Common myeloid progenitor, CD34-positive (primary cell): ENCODE data around the gene CYS1.
"Not testable (repeated sequence)": the region's sequence is repeated elsewhere in the genome, so short reads cannot be mapped to it uniquely, and the experiment has no call there.

ENCODE experiments used
- CTCF ChIA-PET: fragments of 350-600 bp; sonication (Branson Sonifier 250); formaldehyde crosslinking; loops from one replicate; lab custom pipeline; 2021; ENCODE audit warnings: antibody characterized with exemption; lab: Charles Lee
- POLR2A ChIA-PET: fragments of 350-600 bp; sonication (Branson Sonifier 250); formaldehyde crosslinking; loops from one replicate; lab custom pipeline; 2021; ENCODE audit warnings: antibody characterized with exemption; lab: Charles Lee
- DNase-seq, 3 donors: peaks; one replicate each; pipeline versions ENCODE4 v3.0.0 to v3.0.0-alpha.2; 2013
- H3K27ac ChIP-seq, 2 experiments: 1 replicate in 1 of 2; 2 replicates in 1 of 2; pipeline ENCODE4 v1.7.0; 2013; ENCODE audit warnings: inconsistent platforms in 2 of 2, low read length in 2 of 2, mild to moderate bottlenecking in 2 of 2, low read depth in 1 of 2, moderate library complexity in 1 of 2; ENCODE audit not compliant: severe bottlenecking in 2 of 2, insufficient read depth in 1 of 2, poor library complexity in 1 of 2
- H3K27me3 ChIP-seq, 5 experiments: replicated peaks in 2 of 5; 1 replicate in 3 of 5; 2 replicates in 2 of 5; pipeline versions ENCODE4 v1.6.1 to v1.7.0; 2013; ENCODE audit warnings: low read length in 4 of 5, mild to moderate bottlenecking in 2 of 5, moderate library complexity in 2 of 5, inconsistent platforms in 1 of 5; ENCODE audit not compliant: insufficient read depth in 5 of 5, control insufficient read depth in 4 of 5
- H3K36me3 ChIP-seq, 4 experiments: 1 replicate in 2 of 4; 2 replicates in 2 of 4; pipeline versions ENCODE4 v1.6.1 to v1.7.0; 2013; ENCODE audit warnings: low read length in 3 of 4, control low read depth in 1 of 4, mild to moderate bottlenecking in 1 of 4; ENCODE audit not compliant: control insufficient read depth in 4 of 4, insufficient read depth in 4 of 4
- H3K4me1 ChIP-seq, 4 experiments: 1 replicate in 3 of 4; 2 replicates in 1 of 4; pipeline versions ENCODE4 v1.6.1 to v1.7.1; 2013; ENCODE audit warnings: low read length in 3 of 4, mild to moderate bottlenecking in 3 of 4, control low read depth in 1 of 4, inconsistent platforms in 1 of 4, moderate library complexity in 1 of 4; ENCODE audit not compliant: control insufficient read depth in 4 of 4, insufficient read depth in 4 of 4; ENCODE audit errors: control extremely low read depth in 1 of 4
- H3K4me3 ChIP-seq, 7 experiments: 1 replicate in 4 of 7; 2 replicates in 3 of 7; pipeline versions ENCODE4 v1.5.1 to v1.7.0; 2013; ENCODE audit warnings: mild to moderate bottlenecking in 7 of 7, low read length in 6 of 7, moderate library complexity in 6 of 7, inconsistent platforms in 2 of 7, low read depth in 2 of 7, control low read depth in 1 of 7; ENCODE audit not compliant: insufficient read depth in 4 of 7, control insufficient read depth in 1 of 7; ENCODE audit errors: extremely low read depth in 1 of 7
- H3K9me3 ChIP-seq, 5 experiments: 1 replicate in 4 of 5; 2 replicates in 1 of 5; pipeline versions ENCODE4 v1.6.1 to v1.7.1; 2013; ENCODE audit warnings: low read length in 4 of 5, mild to moderate bottlenecking in 2 of 5, inconsistent platforms in 1 of 5, low read depth in 1 of 5, moderate library complexity in 1 of 5; ENCODE audit not compliant: control insufficient read depth in 4 of 5, insufficient read depth in 2 of 5; ENCODE audit errors: control extremely low read depth in 1 of 5
- WGBS: methylation state at CpG from one replicate; pipeline ENCODE4 v1.1.5; 2013; ENCODE audit not compliant: insufficient coverage; 5-methylcytosine and 5-hydroxymethylcytosine counted together

CYS1 gene

GRCh38 chr2:10016001-10016801, 64.0 kb downstream of the CYS1 start:
- no peak overlapping the region for H3K4me3 ChIP-seq

GRCh38 chr2:10015376-10015989, 64.7 kb downstream of the CYS1 start:
- DNase-seq, POLR2A ChIA-PET, CTCF ChIA-PET, H3K36me3 ChIP-seq, H3K27me3 ChIP-seq, H3K4me3 ChIP-seq, H3K27ac ChIP-seq, H3K4me1 ChIP-seq: not testable (repeated sequence)
- peaks cover 0 to 12% (median 8%) of the 10 kb centered on the region in 5 experiments for H3K9me3 ChIP-seq
- WGBS, result 96% methylated on average over 32 of the region's 44 CpGs

More at GRCh38 chr2:10016001-10016801, 64.0 kb downstream of the CYS1 start:
- no peak for DNase-seq
- Histone ChIP-seq H3K9me3 (peaks cover 0 to 12% (median 8%) of the 10 kb centered on the region in 5 experiments), H3K27me3 (peaks cover 0 to 5% (median 0%) of the 10 kb centered on the region in 5 experiments), H3K4me1 (peaks cover 0 to 4% (median 1%) of the 10 kb centered on the region in 4 experiments), H3K27ac (no peak overlapping the region), H3K36me3 (no peaks in the 10 kb centered on the region)
- WGBS, result over 99% methylated on average over 27 of the region's 35 CpGs
- ChIA-PET POLR2A (interaction anchor here (1.0 kb wide), 1 partner anchor 11 kb away, joined by 4 read pairs; no protein-coding TSS in a partner anchor), CTCF (interaction anchor here (0.9 to 1.3 kb wide), 3 partner anchors 8 to 19 kb away, joined by 3 to 4 read pairs (median 4); no protein-coding TSS in a partner anchor)

DNA sequence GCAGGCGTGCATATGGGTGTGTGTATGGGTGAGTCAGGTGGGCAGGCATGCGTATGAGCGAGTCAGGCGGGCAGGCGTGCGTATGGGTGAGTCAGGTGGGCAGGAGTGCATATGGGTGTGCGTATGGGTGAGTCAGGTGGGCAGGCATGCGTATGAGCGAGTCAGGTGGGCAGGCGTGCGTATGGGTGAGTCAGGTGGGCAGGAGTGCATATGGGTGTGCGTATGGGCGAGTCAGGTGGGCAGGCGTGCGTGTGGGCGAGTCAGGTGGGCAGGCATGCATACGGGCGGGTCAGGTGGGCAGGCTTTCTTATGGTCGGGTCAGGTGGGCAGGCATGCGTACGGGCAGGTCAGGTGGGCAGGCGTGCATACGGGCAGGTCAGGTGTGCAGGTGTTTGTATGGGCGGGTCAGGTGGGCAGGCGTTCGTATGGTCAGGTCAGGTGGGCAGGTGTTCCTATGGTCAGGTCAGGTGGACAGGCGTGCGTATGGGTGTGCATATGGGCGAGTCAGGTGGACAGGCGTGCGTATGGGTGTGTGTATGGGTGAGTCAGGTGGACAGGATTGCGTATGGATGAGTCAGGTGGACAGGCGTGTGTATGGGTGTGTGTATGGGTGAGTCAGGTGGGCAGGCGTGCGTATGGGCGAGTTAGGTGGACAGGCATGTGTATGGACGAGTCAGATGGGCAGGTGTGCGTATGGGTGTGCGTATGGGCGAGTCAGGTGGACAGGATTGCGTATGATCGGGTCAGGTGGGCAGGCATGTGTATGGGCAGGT, 65.6 kb downstream of the CYS1 start:
- Histone ChIP-seq H3K36me3 (no peaks in the 10 kb centered on the region), H3K4me3 (no peak overlapping the region), H3K9me3 (peaks cover 0 to 12% (median 8%) of the 10 kb centered on the region in 5 experiments), H3K4me1 (no peaks in the 10 kb centered on the region), H3K27ac (no peak overlapping the region), H3K27me3 (peaks cover 0 to 5% (median 0%) of the 10 kb centered on the region in 5 experiments)
- no peak for DNase-seq
- ChIA-PET POLR2A (no interaction called here), CTCF (no interaction called here)
- 95% methylated on average over 35 of the region's 42 CpGs for WGBS

- H3K27ac ChIP-seq, H3K4me3 ChIP-seq, H3K4me1 ChIP-seq, DNase-seq, CTCF ChIA-PET, H3K36me3 ChIP-seq, POLR2A ChIA-PET: not testable (repeated sequence)
- peaks cover 0 to 12% (median 8%) of the 10 kb centered on the region in 5 experiments for H3K9me3 ChIP-seq
- peaks cover 0 to 11% (median 2%) of the 10 kb centered on the region in 5 experiments for H3K27me3 ChIP-seq
- WGBS, result 96% methylated on average over 39 of the region's 43 CpGs
Measured at GRCh38 chr2:10013651-10014417, 66.4 kb downstream of the CYS1 start.

DNA sequence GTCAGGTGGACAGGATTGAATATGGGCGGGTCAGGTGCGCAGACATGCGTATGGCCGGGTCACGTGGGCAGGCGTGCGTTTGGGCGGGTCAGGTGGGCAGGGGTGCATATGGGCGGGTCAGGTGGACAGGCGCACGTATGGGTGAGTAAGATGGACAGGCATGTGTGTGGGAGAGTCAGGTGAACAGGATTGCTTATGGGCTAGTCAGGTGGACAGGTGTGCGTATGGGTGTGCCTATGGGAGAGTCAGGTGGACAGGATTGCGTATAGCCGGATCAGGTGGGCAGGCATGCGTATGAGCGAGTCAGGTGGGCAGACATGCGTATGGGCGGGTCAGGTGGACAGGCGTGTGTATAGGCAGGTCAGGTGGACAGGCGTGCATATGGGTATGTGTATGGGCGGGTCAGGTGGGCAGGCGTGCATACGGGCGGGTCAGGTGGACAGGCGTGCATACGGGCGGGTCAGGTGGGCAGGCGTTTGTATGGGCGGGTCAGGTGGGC, 67.2 kb downstream of the CYS1 start:
- CTCF ChIA-PET, result no interaction called here
- WGBS, result 95% methylated on average over 29 of the region's 29 CpGs
- POLR2A ChIA-PET, result no interaction called here

DNA sequence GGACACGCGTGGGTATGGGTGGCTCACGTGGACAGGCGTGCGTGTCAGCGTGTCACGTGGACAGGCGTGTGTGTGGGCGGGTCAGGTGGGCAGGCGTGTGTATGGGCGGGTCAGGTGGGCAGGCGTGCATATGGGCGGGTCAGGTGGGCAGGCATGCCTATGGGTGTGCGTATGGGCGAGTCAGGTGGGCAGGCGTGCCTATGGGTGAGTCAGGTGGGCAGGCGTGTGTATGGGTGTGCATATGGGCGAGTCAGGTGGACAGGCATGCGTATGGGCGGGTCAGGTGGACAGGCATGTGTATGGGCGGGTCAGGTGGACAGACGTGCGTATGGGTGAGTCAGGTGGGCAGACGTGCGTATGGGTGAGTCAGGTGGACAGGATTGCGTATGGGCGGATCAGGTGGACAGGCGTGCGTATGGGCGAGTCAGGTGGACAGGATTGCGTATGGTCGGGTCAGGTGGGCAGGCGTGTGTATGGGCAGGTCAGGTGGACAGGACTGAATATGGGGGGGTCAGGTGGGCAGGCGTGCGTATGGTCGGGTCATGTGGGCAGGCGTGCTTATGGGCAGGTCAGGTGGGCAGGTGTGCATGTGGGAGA, 67.7 kb downstream of the CYS1 start:
- not testable (repeated sequence) for H3K27ac ChIP-seq

More for the DNA sequence above, 67.2 kb downstream of the CYS1 start:
- DNase-seq, result no peak
- peaks cover 0 to 19% (median 6%) of the 10 kb centered on the region in 5 experiments for H3K27me3 ChIP-seq
- H3K4me3 ChIP-seq, result no peak overlapping the region
- peaks cover 0 to 11% (median 8%) of the 10 kb centered on the region in 5 experiments for H3K9me3 ChIP-seq
- H3K27ac ChIP-seq, result no peak overlapping the region
- H3K4me1 ChIP-seq, result no peaks in the 10 kb centered on the region
- no peaks in the 10 kb centered on the region for H3K36me3 ChIP-seq

More for the DNA sequence above, 67.7 kb downstream of the CYS1 start:
- 95% methylated on average over 31 of the region's 37 CpGs for WGBS
- POLR2A ChIA-PET, H3K36me3 ChIP-seq, CTCF ChIA-PET, DNase-seq, H3K4me1 ChIP-seq, H3K4me3 ChIP-seq: not testable (repeated sequence)
- peaks cover 0 to 11% (median 5%) of the 10 kb centered on the region in 5 experiments for H3K9me3 ChIP-seq
- H3K27me3 ChIP-seq, result peaks cover 0 to 23% (median 6%) of the 10 kb centered on the region in 5 experiments
